ENCODE data around the gene MMP21.

DNA sequence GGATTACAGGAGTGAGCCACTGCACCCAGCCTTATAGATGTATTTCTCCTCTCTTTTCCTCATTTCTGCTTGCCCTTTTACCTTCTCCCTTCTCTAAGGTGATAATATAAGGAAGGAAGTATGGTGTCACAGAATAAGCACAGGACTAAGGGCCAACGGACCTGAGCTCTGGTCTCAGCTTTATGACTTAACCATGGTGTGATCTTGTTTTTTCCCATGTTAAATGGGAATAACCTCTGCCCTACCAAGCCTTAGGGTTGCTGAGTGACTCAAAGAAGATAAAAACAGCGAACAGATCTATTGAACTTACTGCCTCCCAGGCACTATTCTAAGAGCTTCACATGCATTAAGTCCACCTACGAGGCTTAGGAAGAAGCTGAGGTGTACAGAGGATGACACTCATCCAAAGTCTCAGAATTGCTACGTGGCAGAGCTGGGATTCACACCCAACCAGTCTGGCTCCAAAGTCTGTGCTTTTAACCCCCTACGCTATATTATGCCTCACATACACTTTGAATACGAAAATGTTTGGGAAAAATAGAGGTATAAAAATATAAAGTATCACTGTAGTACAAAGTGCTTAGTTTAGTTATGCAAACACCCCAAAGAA is 41.8 kb upstream of the MMP21 start:
- TF ChIP-seq, protein P1, sequence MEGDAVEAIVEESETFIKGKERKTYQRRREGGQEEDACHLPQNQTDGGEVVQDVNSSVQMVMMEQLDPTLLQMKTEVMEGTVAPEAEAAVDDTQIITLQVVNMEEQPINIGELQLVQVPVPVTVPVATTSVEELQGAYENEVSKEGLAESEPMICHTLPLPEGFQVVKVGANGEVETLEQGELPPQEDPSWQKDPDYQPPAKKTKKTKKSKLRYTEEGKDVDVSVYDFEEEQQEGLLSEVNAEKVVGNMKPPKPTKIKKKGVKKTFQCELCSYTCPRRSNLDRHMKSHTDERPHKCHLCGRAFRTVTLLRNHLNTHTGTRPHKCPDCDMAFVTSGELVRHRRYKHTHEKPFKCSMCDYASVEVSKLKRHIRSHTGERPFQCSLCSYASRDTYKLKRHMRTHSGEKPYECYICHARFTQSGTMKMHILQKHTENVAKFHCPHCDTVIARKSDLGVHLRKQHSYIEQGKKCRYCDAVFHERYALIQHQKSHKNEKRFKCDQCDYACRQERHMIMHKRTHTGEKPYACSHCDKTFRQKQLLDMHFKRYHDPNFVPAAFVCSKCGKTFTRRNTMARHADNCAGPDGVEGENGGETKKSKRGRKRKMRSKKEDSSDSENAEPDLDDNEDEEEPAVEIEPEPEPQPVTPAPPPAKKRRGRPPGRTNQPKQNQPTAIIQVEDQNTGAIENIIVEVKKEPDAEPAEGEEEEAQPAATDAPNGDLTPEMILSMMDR (IDR thresholded peaks at IDR 0.05; ENCODE audit: low read depth, low read length) = no peak
- TF ChIP-seq EZH2phosphoT487 (IDR thresholded peaks at IDR 0.05; ENCODE audit: low read depth) = no peak

Data from OCI-LY3 (cell line).